Measurements from ENCODE around the gene MACROD2. TPM values are rescaled to one million over a fixed set of nuclear protein-coding genes. Genes with fewer than 3 reads are reported as not detected.

MACROD2 gene
- total RNA-seq, 1 experiment from 2014 or later, result 1.6 TPM

DNA sequence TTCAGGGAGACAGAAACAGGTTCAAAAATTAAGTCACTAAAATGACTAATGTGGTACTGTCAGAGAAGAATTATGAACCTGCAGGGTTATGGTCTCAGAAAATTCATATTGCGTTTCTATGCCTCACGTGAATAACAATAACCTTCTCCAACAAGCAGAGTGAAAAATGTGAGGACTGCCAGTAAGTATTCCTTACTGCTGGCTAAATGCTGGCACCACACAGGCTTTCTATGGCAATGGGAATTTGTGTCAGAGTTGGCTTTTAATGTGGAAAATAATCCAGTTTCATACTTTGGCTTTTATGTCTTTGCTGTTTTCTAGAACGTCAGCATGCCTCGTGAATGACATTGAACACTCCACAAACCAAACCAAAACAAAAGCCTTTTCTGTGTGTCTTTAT, 1922.0 kb downstream of the MACROD2 start:
- no peak overlapping the region for H2BK15ac ChIP-seq (ENCODE audit: low read depth, low read length)
- no peaks in the 10 kb centered on the region for H3K79me2 ChIP-seq (ENCODE audit: insufficient read depth, low read length)
- no peak overlapping the region for H3K14ac ChIP-seq (ENCODE audit: insufficient read depth, low read length)
- no peak overlapping the region for H2BK12ac ChIP-seq (ENCODE audit: insufficient read length, low read depth, low read length)
- H3K27ac ChIP-seq (ENCODE audit: insufficient read length, low read depth, low read length), result no peak overlapping the region
- H2BK5ac ChIP-seq (ENCODE audit: insufficient read length, low read length), result no peak overlapping the region
- H3K9me3 Mint-ChIP-seq, result no peaks in the 10 kb centered on the region
- no peak overlapping the region; a peak in 2 of 7 replicates for H3K27ac Mint-ChIP-seq
- no peak overlapping the region for H3K18ac ChIP-seq (ENCODE audit: insufficient read length, low read depth, low read length)
- H3K4ac ChIP-seq (ENCODE audit: low read depth, low read length), result no peak overlapping the region
- H3K79me1 ChIP-seq (ENCODE audit: insufficient read depth, low read depth, low read length, poor library complexity, severe bottlenecking), result no peaks in the 10 kb centered on the region
- no peak overlapping the region for H3K23ac ChIP-seq (ENCODE audit: insufficient read length, low read depth, low read length)
- no peak overlapping the region for H3K9ac ChIP-seq (ENCODE audit: extremely low read depth, insufficient read length, low read length)
- no peak for DNase-seq
- H3K27me3 ChIP-seq (ENCODE audit: insufficient read depth, low read length), result no peaks in the 10 kb centered on the region
- H3K56ac ChIP-seq (ENCODE audit: insufficient read length, low read depth, low read length), result no peak overlapping the region
- no peaks in the 10 kb centered on the region for H4K20me1 ChIP-seq (ENCODE audit: control insufficient read depth, insufficient read depth, insufficient read length)
- no peak overlapping the region for H4K91ac ChIP-seq (ENCODE audit: insufficient read length, low read depth, low read length)
- no peaks in the 10 kb centered on the region for H3K27me3 Mint-ChIP-seq (ENCODE audit: low read depth)
- WGBS (ENCODE audit: extremely low coverage, insufficient read length, low lambda C conversion rate), result no CpG with 5 or more reads among the region's 4 CpGs
- H3K9me3 ChIP-seq (ENCODE audit: control insufficient read depth, low read depth, low read length), result no peaks in the 10 kb centered on the region
- peaks cover 2% of the 10 kb centered on the region; the same call in 1 of the 2 replicates for H3K4me1 ChIP-seq (ENCODE audit: insufficient read depth, low read length)
- H4K8ac ChIP-seq (replicated peaks; ENCODE audit: insufficient read length, low read depth, low read length), result no peak overlapping the region
- H2AK5ac ChIP-seq (ENCODE audit: insufficient read length, low read length), result no peak overlapping the region
- no peak overlapping the region for H3T11ph ChIP-seq (ENCODE audit: low read length)
- no peak for TF ChIP-seq CTCF (conservative IDR thresholded peaks at IDR 0.05)
- no peak overlapping the region for H2BK120ac ChIP-seq (ENCODE audit: low read depth, low read length, poor library complexity, severe bottlenecking)
- H2AFZ ChIP-seq (ENCODE audit: low read length), result no peak overlapping the region
- no peak overlapping the region for H2BK20ac ChIP-seq (ENCODE audit: low read depth, low read length, poor library complexity, severe bottlenecking)
- H3K4me2 ChIP-seq (ENCODE audit: insufficient read depth, insufficient read length, low read length), result no peak overlapping the region
- H3K23me2 ChIP-seq (ENCODE audit: insufficient read length, low read depth, low read length, poor library complexity, severe bottlenecking), result no peaks in the 10 kb centered on the region
- no peak overlapping the region for H4K5ac ChIP-seq (ENCODE audit: insufficient read length, low read depth, low read length)
- H3K4me1 Mint-ChIP-seq, result peaks cover 14 to 18% of the 10 kb centered on the region in 2 experiments; a peak in 3 of 4 replicates
- no peaks in the 10 kb centered on the region for H3K36me3 Mint-ChIP-seq (ENCODE audit: insufficient read depth in 1 of 3, low read depth in 3 of 3)
- H3K4me3 Mint-ChIP-seq, result no peak overlapping the region

All from H9 (cell line).